H4 (cell line): ENCODE results near the gene RHOB. TPM values are rescaled to one million over a fixed set of nuclear protein-coding genes. Genes with fewer than 3 reads are reported as not detected.
A peak's percentile ranks its signal among the peaks of the same experiment; 100 is the strongest.
"Not testable (repeated sequence)": the region's sequence is repeated elsewhere in the genome, so short reads cannot be mapped to it uniquely, and the experiment has no call there.

Source experiments
- DNase-seq: peaks from one replicate; pipeline ENCODE4 v3.0.0-alpha.2; 2015; ENCODE audit warnings: low spot score
- total RNA-seq: library from RNA; depleted of rRNA; stranded (reverse); fragments of >200 nt; shearing (Covaris generic); gene quantifications from 2 replicates; pipeline ENCODE4 v1.2.3, GENCODE V29; 2014; rRNA removed

Gene RHOB
- 11.7 and 12.6 TPM in 2 replicates for total RNA-seq

DNA sequence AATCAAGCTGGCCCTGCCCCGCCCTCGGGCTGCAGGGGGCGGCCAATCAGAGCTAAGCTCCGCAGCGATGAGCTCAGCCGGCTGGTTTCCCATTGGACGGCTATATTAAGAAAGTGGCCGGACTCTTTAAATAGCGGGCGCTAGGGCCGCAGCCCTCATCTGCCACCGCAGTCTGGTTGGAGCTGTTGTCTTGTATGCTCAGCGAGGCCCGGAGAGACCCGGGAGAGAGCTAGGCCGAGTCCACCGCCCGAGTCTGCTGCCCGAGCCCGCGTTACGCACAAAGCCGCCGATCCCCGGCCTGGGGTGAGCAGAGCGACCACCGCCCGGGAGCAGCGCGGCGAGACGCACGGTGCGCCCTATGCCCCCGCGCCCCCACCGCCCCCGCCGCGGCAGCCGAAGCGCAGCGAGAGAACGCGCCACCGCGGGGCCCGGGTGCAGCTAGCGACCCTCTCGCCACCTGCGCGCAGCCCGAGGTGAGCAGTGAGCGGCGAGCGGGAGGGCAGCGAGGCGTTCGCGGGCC is at the start of gene RHOB:
RHOB (plus strand) TSS at position 158 of the 520 bp plus-strand sequence. CDS start 392 bp downstream, outside the sequence.
- peak; percentile 89 for DNase-seq

DNA sequence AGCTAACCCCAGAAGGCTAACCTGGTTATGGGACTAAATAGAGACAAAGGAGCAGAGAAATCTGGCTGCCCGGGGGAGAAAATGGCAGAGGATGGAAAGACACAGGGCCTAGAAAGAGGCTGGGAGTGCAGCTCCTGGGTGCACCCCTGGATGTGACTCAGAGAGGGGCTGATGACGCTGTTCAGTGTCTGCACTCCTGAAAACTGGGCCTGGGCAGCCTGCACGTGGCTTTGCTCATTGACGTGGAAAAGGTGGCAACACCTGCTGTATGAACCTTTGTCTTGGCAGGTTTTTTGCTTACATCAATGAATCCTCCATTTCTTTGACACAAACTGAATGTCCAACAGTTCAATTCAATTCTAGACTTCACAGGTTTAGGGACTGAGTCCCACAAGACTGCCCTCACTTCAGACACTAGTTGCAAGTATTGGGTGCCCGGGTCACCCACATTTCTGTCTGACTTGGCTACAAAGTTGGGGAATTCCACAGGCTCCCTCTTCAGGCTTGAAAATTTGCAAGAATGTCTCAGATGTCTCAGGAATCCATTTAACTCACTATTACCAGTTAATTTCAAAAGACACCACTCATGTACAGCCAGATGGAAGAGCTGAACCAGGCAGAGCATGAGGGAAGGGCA is 48.9 kb upstream of the RHOB start:
- DNase-seq, result no peak

DNA sequence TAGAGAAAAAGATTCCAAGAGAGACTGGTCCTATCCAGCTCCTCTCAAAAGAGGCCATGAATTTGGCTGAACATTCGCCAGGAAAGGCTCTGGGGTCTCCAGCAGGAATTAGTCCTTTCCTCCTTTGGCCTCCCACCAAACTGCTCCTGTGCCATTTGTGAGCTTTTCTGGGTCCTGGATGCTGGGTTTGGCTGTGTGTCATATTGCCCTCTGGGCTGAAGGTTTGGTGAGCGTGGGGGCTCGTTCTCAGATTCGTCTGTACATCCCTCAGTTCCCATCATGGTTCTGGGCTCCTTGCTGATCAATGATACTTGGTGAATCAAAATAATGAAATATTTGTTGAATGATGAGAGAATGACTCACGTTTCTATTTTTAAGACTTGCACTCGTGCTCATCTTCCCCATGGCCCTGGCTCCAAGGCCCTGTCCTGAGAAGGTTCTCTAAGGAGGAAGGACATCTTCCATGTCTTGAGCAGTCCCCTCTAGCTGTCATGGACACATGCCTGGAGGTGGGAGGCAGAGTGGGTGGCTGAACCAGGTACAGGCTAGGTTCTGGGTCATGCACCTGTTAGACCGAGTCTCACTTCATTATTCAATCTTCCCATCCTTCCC is 47.8 kb upstream of the RHOB start:
- no peak for DNase-seq

GRCh38 chr2:20400306-20400705 is 46.6 kb upstream of the RHOB start:
- no peak for DNase-seq

GRCh38 chr2:20400787-20401488 is 45.9 kb upstream of the RHOB start:
- DNase-seq, result no peak

DNA sequence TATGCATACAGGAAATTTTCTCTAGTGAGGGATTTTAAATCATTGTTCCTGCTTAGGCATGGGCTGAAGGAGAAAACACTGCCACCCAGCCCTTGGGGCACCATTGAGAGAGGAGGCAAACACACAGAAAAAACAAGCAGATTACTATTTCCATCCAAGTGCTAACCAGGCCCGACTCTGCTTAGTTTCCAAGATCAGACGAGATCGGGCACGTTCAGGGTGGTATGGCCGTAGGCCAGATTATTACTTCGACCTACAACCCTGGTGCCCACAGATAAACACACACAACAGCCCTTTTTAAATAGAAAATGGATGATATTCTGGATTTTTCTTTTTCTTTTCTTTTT is 45.4 kb upstream of the RHOB start:
- DNase-seq, result no peak

GRCh38 chr2:20403774-20404312 is 43.0 kb upstream of the RHOB start:
- DNase-seq, result no peak

GRCh38 chr2:20404950-20405349 is 41.9 kb upstream of the RHOB start:
- DNase-seq, result no peak

GRCh38 chr2:20409039-20409438 is 37.8 kb upstream of the RHOB start:
- DNase-seq, result no peak

- no peak for DNase-seq
Observed at GRCh38 chr2:20410556-20411277, 36.2 kb upstream of the RHOB start.

DNA sequence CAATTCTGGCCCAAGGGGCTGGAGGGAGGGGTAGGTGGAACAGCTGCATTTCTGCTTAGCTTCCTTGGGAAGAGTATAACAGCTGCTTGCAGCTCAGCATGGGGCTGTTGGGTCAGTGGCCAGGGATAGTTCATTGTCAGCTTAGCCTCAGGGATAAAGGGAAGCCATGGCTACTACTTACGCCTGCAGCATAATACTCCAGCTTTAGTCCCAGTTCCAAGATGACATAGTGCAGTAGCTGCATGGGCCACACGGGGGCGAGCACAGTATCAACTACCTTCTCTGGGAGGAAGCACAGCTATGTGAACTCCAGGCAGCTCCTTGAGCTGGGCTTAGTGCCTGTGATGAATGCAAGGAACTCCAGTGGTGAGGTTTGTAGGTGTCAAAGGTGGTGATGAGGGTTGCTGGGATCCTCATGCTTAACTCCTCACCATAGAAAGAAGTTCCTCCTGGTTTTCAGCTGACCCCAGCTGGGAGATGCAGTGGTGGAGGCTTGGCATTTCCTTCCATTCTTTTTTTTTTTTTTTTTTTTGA is 35.4 kb upstream of the RHOB start:
- peak; percentile 67 for DNase-seq

GRCh38 chr2:20414806-20415205 is 32.1 kb upstream of the RHOB start:
- no peak for DNase-seq

GRCh38 chr2:20415511-20415918 is 31.4 kb upstream of the RHOB start:
- DNase-seq, result no peak

DNA sequence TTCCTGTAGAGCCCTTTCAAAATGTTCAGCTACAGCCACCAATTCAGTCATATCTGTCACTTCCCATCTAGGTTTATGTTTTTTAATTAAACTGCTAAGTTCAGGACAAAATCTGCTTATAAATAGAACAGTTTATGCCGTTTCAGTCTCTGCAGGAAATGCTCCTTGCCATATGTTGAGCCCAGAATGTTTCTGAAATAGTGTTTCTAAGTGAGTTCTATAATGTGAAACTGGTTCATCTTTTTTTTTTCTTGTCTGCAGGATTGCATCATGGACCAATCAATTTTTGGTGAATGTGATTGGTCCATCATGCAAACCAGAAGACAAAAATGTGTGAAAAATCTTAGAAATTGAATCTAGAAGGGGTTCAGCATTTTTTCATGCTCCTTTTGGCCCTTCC is 30.2 kb upstream of the RHOB start:
- no peak for DNase-seq

DNA sequence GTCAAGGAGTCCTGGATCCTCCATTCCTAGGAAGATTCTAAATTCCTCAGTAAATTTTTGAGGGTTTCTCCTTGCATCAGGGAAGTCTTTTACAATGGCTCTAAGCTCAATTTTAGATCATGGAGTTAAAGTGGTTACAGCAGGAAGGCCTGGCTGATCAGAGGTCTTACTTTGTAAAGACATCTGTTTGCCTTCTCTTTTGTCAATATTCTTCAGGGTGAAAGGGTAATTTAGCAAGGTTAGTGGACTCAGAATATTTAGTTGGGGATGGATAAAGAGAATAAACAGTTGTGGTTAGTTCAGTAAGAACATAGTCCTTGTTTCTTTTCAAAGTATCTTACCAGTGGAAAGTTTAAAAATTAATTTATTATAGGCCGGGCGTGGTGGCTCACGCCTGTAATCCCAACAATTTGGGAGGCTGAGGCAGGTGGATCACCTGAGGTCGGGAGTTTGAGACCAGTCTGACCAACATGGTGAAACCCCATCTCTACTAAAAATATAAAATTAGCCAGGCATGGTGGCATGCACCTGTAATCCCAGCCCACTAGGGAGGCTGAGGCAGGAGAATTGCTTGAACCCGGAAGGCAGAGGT is 29.5 kb upstream of the RHOB start:
- DNase-seq, result not testable (repeated sequence)

GRCh38 chr2:20418519-20418918 is 28.4 kb upstream of the RHOB start:
- DNase-seq, result no peak

DNA sequence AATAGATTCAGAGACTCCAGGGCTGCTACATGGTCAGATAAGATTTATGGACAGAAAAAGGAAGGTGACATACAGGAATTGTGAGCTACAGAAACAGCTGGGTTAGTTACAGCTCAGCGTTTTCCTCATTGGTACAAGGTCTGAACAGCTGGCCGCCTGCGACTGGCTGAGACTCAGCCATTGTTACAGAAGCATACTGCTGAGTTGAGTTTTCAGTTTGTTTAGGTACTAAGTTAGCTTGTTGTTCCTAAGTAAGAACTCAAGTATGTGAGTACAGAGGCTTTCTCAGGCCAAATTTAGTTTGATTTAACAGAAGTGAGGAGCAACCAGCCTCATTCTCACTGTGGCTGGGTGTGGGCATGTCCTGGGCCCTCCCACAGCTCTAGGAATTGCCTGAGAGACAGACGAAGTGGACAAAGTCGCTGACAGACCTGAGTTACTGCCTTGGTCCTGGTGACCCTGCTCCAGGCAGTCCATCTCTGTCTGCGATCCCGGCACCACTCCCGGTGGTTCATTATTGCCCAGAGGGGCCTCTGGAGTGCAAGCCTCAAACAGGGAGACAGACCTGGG is 27.8 kb upstream of the RHOB start:
- no peak for DNase-seq

DNA sequence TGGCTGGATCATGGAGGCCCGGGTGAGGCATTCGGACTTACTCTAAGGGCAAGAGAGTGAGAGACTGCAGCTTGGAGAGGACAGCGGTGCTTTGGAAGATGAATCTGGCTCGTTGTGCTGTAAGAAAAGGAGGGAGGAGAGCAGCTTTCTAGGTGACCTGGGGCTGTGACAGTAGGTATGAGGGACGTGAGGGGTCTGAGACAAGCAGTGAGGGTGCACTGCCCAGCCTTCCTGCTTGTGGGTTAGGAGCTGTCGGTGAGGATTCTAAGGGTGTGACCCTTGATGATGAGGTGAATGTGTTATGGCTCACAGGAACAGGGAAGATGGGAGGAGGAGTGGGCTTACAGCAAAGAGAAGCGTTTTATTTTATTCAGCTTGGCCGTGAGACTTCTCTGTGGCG is 27.1 kb upstream of the RHOB start:
- DNase-seq, result no peak

DNA sequence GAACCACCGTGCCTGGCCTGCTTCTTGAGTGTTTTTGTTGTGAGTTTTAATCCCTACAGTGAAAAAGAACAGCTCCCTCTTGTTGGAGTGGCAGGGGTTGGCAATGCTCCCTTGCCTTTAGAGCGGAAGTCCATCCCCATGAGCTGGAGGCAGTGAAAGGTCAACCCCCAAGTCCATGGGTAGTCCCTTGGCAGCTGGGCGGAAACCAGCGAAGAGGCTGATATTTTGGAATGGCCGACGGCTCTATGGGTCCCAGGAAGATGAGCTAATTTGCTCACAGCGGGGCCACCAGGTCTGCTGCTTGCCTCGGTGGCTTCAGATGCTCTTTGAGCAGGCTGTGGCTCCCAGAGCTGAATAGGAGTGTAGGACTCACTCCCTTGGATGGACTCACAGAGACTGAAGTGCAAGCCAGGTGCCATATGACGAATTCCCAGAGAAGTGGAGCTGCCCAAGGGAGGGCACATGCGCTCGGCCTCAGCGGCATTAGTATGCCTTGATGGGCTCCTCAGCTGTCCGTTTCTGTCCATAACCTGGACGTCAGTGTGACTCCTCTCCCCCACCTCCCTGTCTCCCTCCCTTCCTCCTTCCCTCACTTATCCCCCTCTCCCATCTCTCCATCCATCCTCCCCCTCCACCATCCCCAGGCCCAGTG is 25.4 kb upstream of the RHOB start:
- DNase-seq, result no peak

- peak; percentile 77 for DNase-seq
Observed at GRCh38 chr2:20421988-20422370, 24.9 kb upstream of the RHOB start.
